HL-60 (cell line): ENCODE results near the gene CITED4.

Experiments used
- DNase-seq, 2 experiments: peaks; one replicate each; pipeline ENCODE4 v3.0.0-alpha.2; 2010 to 2020; ENCODE audit warnings: low read depth in 1 of 2, low spot score in 1 of 2
- H3K27ac ChIP-seq: fragments of 250-450 bp; sonication (Bioruptor Pico); replicated peaks from 2 replicates; pipeline ENCODE4 v1.5.1; 2020; ENCODE audit warnings: mild to moderate bottlenecking, moderate library complexity
- H3K27me3 ChIP-seq: fragments of 250-450 bp; sonication (Bioruptor Pico); 2 replicates; pipeline ENCODE4 v1.5.1; 2021; ENCODE audit warnings: mild to moderate bottlenecking, moderate library complexity; ENCODE audit not compliant: insufficient read depth, poor library complexity, severe bottlenecking
- H3K4me3 ChIP-seq: replicated peaks from 2 replicates; pipeline ENCODE4 v1.5.1; 2011; ENCODE audit warnings: mild to moderate bottlenecking, control low read depth, low read length; ENCODE audit not compliant: insufficient read depth
- CTCF ChIP-seq: IDR thresholded peaks from one replicate; pipeline ENCODE4 v1.5.1; 2011; ENCODE audit warnings: low read length, control low read depth, inconsistent platforms; ENCODE audit not compliant: insufficient read depth
- GABPA ChIP-seq: IDR thresholded peaks from 2 replicates; pipeline ENCODE4 v1.6.1; 2012; ENCODE audit warnings: low read depth
- POLR2AphosphoS5 ChIP-seq: IDR thresholded peaks from 2 replicates; pipeline ENCODE4 v1.6.1; 2012; ENCODE audit warnings: low read depth
- REST ChIP-seq: IDR thresholded peaks from 2 replicates; pipeline ENCODE4 v1.6.1; 2012; ENCODE audit warnings: low read depth; ENCODE audit not compliant: insufficient replicate concordance
- SPI1 ChIP-seq: IDR thresholded peaks from 2 replicates; pipeline ENCODE4 v1.6.1; 2012; ENCODE audit warnings: low read depth, mild to moderate bottlenecking, borderline replicate concordance

The CITED4 gene

GRCh38 chr1:40861224-40862003, 749 bp downstream of the CITED4 start:
- TF ChIP-seq GABPA: no peak
- TF ChIP-seq CTCF: no peak
- peak; percentile 15 to 28 for DNase-seq
- no peaks in the 10 kb centered on the region for H3K27me3 ChIP-seq
- peak overlapping the region; percentile 91 for H3K27ac ChIP-seq
- H3K4me3 ChIP-seq: peak overlapping the region; percentile 51

GRCh38 chr1:40860706-40861223, 1.4 kb downstream of the CITED4 start:
- peak; percentile 87 to 95 for DNase-seq
- H3K27ac ChIP-seq: peak overlapping the region; percentile 91
- TF ChIP-seq GABPA: no peak
- TF ChIP-seq SPI1: no peak
- no peak for TF ChIP-seq CTCF
- TF ChIP-seq POLR2AphosphoS5: peak; percentile 88
- peak; percentile 60 for TF ChIP-seq REST
- peak overlapping the region; percentile 51 for H3K4me3 ChIP-seq
- no peaks in the 10 kb centered on the region for H3K27me3 ChIP-seq

- TF ChIP-seq SPI1: no peak
- Histone ChIP-seq H3K4me3 (no peak overlapping the region), H3K27me3 (no peaks in the 10 kb centered on the region), H3K27ac (no peak overlapping the region)
- no peak for DNase-seq
These were observed 3.2 kb downstream of the CITED4 start for GRCh38 chr1:40858856-40859416.

GRCh38 chr1:40857737-40858136, 4.4 kb downstream of the CITED4 start:
- TF ChIP-seq GABPA (no peak), SPI1 (no peak), CTCF (no peak), REST (no peak), POLR2AphosphoS5 (no peak)
- Histone ChIP-seq H3K27me3 (no peaks in the 10 kb centered on the region), H3K4me3 (no peak overlapping the region), H3K27ac (no peak overlapping the region)
- DNase-seq: no peak
